ENCODE data around the gene PPP2R1B.

DNA sequence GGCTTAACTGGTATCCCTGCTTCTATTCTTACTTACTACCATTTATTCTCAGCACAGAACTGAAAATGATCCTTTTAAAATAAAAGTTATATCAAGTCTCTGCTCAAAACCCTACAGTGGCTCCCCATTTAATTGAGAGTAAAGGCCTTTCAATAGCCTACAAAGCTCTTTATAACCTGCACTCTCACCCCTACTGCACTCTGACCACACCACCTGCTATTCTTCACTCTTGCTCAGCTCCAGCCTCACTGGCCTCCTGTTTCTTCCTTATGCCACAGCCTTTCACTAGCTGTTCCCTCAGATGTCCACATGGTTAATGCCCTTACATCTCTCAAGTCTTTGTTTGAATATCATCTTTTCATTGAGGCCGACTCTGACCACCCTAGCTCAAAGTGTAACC lies 40.9 kb upstream of the PPP2R1B start:
- TF ChIP-seq, protein P1, sequence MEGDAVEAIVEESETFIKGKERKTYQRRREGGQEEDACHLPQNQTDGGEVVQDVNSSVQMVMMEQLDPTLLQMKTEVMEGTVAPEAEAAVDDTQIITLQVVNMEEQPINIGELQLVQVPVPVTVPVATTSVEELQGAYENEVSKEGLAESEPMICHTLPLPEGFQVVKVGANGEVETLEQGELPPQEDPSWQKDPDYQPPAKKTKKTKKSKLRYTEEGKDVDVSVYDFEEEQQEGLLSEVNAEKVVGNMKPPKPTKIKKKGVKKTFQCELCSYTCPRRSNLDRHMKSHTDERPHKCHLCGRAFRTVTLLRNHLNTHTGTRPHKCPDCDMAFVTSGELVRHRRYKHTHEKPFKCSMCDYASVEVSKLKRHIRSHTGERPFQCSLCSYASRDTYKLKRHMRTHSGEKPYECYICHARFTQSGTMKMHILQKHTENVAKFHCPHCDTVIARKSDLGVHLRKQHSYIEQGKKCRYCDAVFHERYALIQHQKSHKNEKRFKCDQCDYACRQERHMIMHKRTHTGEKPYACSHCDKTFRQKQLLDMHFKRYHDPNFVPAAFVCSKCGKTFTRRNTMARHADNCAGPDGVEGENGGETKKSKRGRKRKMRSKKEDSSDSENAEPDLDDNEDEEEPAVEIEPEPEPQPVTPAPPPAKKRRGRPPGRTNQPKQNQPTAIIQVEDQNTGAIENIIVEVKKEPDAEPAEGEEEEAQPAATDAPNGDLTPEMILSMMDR (IDR thresholded peaks at IDR 0.05; ENCODE audit: poor library complexity, severe bottlenecking): no peak
- TF ChIP-seq SMC3 (conservative IDR thresholded peaks at IDR 0.05; ENCODE audit: poor library complexity) (no peak), POLR2AphosphoS5 (IDR thresholded peaks at IDR 0.05) (no peak), EZH2 (IDR thresholded peaks at IDR 0.05; ENCODE audit: borderline replicate concordance, insufficient read depth, low read length, poor library complexity, severe bottlenecking) (no peak)

All from neural cell (in vitro differentiated cells).